ENCODE measurements around the gene SRSF2. TPM values are rescaled to one million over a fixed set of nuclear protein-coding genes. Genes with fewer than 3 reads are reported as not detected.

Gene SRSF2
- polyA plus RNA-seq, 10 donors: 177 to 286 (median 221) TPM

- DNase-seq: no peak
Observed at GRCh38 chr17:76685846-76686245, 51.3 kb downstream of the SRSF2 start.

DNA sequence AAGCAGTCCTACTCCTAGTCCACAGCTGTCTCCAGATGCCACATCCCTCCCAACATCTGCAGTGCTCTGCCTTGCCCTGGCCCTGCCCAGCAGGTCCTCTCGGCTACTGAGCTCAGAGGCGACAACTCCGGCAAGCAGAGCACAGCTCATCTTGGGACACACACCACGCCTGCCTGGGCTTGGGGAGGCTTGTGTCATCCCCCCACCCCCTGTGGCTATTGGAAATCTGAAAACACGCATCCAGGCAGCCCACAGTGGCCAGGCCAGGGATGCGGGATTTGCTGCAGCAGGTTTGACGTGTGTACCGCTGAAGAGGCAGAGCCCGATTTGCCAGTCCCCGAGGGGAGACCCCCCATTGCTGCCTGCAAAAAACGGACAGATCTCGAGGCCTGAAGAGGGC, 51.8 kb downstream of the SRSF2 start:
- DNase-seq: no peak

DNA sequence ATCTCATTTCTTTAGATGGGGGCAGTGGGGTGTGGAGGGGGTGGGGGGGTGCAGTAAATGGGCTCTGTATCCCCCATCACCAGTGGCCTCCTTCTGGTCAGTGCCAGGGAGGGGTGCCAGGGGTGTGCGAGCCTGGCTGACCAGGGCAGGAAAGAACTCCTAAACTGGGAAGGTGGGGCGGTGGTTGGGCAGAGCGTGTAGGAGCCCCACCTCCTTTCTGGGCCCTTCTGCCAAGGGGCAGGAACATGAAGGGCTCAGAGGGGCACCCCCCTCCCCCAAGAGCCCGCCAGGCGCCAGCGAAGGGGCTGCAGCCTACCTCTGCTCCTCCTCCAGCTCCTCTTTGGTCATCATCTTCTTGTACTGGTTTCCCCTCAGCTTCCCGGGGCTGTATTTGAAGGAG, 52.4 kb downstream of the SRSF2 start:
- no peak for DNase-seq

Other genes starting within 250 kb of the SRSF2 start
- gene RHBDF2, start 235.9 kb downstream of the SRSF2 start, polyA plus RNA-seq (ENCODE audit: insufficient read length in 10 of 10): 1 to 10 TPM; 5.1 to 7.1 (median 6.0) TPM
- gene CYGB, start 199.6 kb downstream of the SRSF2 start, polyA plus RNA-seq (ENCODE audit: insufficient read length in 10 of 10): 10 to 100 TPM in 9 of 10 donors, 1 to 10 TPM in 1; 9.1 to 18.4 (median 15.8) TPM
- gene PRCD, start 197.3 kb downstream of the SRSF2 start, polyA plus RNA-seq (ENCODE audit: insufficient read length in 10 of 10): 1 to 10 TPM; 1.6 to 6.6 (median 3.0) TPM
- gene ST6GALNAC2, start 151.5 kb downstream of the SRSF2 start, polyA plus RNA-seq (ENCODE audit: insufficient read length in 10 of 10): 1 to 10 TPM; 1.3 to 7.4 (median 2.2) TPM
- gene ST6GALNAC1, start 93.6 kb downstream of the SRSF2 start, polyA plus RNA-seq (ENCODE audit: insufficient read length in 10 of 10): 1 to 10 TPM in 4 of 10 donors, under 1 TPM in 6; 0.25 to 1.3 (median 0.60) TPM
- 100 to 1,000 TPM; 124 to 181 (median 140) TPM for gene MXRA7, start 26.4 kb downstream of the SRSF2 start, polyA plus RNA-seq (ENCODE audit: insufficient read length in 10 of 10)
- gene JMJD6, start 10.7 kb downstream of the SRSF2 start, polyA plus RNA-seq (ENCODE audit: insufficient read length in 10 of 10): 10 to 100 TPM; 19.8 to 24.2 (median 21.3) TPM
- gene METTL23, start 10.5 kb downstream of the SRSF2 start, polyA plus RNA-seq (ENCODE audit: insufficient read length in 10 of 10): 10 to 100 TPM; 20.6 to 26.1 (median 21.3) TPM
- gene MFSD11, start 788 bp upstream of the SRSF2 start, polyA plus RNA-seq (ENCODE audit: insufficient read length in 10 of 10): 10 to 100 TPM; 29.0 to 48.4 (median 35.9) TPM
- 1 to 10 TPM in 1 of 10 donors, under 1 TPM in 9; 0.27 to 1.1 (median 0.70) TPM for gene MGAT5B, start 131.1 kb upstream of the SRSF2 start, polyA plus RNA-seq (ENCODE audit: insufficient read length in 10 of 10)

All from muscle of back (tissue), 11 donors.